Bronchial epithelial cell (primary cell): ENCODE measurements around the gene MTHFSD. TPM values are rescaled to one million over a fixed set of nuclear protein-coding genes. Genes with fewer than 3 reads are reported as not detected.

Source experiments
- DNase-seq: peaks from one replicate; pipeline ENCODE4 v3.0.0-alpha.2; 2010; ENCODE audit warnings: low read depth
- FAIRE-seq: peaks from 2 replicates; lab custom pipeline; 2011; peaks lifted over from hg19 to GRCh38; lab: Jason Lieb, UNC
- H3K27me3 ChIP-seq: 2 replicates; pipeline ENCODE4 v1.5.1; 2011; ENCODE audit warnings: low read length; ENCODE audit not compliant: control insufficient read depth, insufficient read depth
- H3K36me3 ChIP-seq: 2 replicates; pipeline ENCODE4 v1.5.1; 2011; ENCODE audit warnings: low read length; ENCODE audit not compliant: control insufficient read depth, insufficient read depth
- H3K4me3 ChIP-seq: 2 replicates; pipeline ENCODE4 v1.5.1; 2011; ENCODE audit warnings: mild to moderate bottlenecking, low read depth, low read length, control low read depth
- total RNA-seq: library from RNA; depleted of rRNA; stranded (reverse); fragments of >200 nt; gene quantifications from 2 replicates; pipeline ENCODE4 v1.2.1, GENCODE V29; 2014
- TF ChIP-seq, protein P1 (sequence below): IDR thresholded peaks from 2 replicates; pipeline ENCODE4 v1.5.1; 2011; ENCODE audit warnings: mild to moderate bottlenecking, moderate library complexity, low read length, control low read depth, inconsistent platforms; ENCODE audit not compliant: insufficient read depth, severe bottlenecking

MTHFSD gene
- total RNA-seq, 1 donor from 2014 or later = 13.2 TPM

DNA sequence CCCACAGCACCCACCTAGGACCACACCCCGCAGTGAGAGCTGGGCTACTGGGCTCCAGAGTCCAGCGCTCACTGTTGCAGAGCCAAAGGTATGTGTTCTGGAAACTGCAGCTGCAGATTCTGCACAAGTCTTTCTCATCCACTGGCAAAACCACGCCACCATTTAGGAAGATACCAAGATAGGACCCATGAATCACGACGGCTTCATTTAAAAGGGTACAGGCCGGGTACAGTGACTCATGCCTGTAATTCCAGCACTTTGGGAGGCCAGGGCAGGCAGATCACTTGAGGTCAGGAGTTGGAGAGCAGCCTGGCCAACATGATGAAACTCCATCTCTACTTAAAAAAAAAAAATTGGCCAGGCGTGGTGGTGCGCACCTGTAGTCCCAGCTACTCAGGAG lies 25.9 kb downstream of the MTHFSD start:
- H3K27me3 ChIP-seq = no peaks in the 10 kb centered on the region
- no peaks in the 10 kb centered on the region for H3K36me3 ChIP-seq
- no peak for FAIRE-seq
- TF ChIP-seq, protein P1, sequence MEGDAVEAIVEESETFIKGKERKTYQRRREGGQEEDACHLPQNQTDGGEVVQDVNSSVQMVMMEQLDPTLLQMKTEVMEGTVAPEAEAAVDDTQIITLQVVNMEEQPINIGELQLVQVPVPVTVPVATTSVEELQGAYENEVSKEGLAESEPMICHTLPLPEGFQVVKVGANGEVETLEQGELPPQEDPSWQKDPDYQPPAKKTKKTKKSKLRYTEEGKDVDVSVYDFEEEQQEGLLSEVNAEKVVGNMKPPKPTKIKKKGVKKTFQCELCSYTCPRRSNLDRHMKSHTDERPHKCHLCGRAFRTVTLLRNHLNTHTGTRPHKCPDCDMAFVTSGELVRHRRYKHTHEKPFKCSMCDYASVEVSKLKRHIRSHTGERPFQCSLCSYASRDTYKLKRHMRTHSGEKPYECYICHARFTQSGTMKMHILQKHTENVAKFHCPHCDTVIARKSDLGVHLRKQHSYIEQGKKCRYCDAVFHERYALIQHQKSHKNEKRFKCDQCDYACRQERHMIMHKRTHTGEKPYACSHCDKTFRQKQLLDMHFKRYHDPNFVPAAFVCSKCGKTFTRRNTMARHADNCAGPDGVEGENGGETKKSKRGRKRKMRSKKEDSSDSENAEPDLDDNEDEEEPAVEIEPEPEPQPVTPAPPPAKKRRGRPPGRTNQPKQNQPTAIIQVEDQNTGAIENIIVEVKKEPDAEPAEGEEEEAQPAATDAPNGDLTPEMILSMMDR = no peak
- no peak overlapping the region for H3K4me3 ChIP-seq
- no peak for DNase-seq

DNA sequence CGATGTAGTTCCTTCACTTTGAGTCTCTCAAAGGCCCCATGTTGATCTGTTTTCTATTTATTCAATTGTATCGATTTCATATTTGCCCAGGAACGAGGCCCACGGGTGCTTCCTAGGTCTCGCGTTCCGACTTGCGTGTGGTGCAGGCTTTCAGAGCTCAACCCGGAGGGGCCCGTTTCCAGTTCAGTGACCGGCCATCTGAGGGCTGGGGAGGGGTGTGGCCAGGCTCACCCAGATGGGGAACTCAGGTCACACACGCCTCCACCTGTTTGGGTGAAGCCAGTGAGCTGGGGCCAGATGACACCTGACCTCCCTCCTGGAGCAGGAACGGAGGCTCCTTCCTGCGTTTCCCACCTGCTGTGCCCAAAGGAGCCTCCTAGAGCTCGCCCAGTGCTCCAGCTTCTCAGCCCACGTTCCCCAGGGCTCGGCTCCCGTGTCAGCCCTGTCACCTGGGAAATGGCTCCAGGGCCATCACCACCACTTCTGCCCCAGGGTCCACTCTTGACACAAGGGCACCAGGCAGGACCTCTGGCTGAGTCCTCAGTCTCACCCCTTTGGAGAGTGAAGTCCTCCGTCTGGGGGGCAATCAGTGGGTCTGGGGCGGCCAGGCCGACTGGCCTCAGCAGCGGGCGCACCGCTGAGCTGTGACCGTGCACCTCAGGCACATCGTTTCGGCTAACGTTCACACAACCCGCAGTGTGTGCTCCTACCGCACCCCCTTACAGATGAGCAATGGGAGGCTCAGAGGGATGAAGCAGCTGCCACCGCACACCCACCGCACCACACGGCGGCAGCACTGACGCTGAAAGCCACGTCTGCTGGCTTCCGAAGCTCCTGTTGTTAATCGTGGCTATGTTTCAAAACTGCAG lies 26.7 kb downstream of the MTHFSD start:
- no peaks in the 10 kb centered on the region for H3K36me3 ChIP-seq
- H3K27me3 ChIP-seq = no peaks in the 10 kb centered on the region
- DNase-seq (no peak), FAIRE-seq (no peak)
- no peak overlapping the region for H3K4me3 ChIP-seq
- TF ChIP-seq, protein P1 = no peak

DNA sequence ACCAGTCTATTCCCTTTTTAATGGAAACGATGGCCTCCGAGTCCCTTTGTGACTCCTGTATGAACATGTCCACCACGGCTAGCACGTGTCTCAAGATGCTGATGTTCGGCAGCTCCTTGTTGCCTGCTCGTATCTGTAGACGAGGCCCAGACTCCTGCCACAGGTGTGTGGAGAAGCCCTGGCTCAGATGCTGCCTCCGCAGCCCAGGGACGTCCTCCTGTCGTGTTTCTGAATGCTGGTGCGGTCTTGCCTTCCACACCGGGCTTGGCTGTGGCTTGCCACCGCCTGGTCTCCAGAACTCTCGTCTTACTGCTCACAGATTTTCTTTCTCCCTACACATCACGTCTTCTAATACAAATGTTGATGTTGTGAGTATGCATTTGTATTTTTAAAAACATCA lies 27.7 kb downstream of the MTHFSD start:
- TF ChIP-seq, protein P1 = no peak
- no peaks in the 10 kb centered on the region for H3K27me3 ChIP-seq
- H3K4me3 ChIP-seq = no peak overlapping the region
- no peak for FAIRE-seq
- no peaks in the 10 kb centered on the region for H3K36me3 ChIP-seq
- DNase-seq = no peak

DNA sequence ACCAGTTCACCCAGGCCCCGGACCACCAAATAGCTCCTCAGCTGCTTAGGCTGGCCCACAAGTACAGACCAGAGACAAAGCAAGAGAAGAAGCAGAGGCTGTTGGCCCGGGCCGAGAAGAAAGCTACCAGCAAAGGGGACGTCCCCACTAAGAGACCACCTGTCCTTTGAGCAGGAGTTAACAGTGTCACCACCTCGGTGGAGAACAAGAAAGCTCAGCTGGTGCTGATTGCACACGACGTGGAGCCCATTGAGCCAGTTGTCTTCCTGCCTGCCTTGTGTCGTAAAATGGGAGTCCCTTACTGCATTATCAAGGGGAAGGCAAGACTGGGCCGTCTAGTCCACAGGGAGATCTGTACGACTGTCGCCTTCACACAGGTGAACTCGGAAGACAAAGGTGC lies 29.3 kb downstream of the MTHFSD start:
- DNase-seq = no peak
- peaks cover 5% of the 10 kb centered on the region for H3K27me3 ChIP-seq
- FAIRE-seq = no peak
- no peak overlapping the region for H3K4me3 ChIP-seq
- H3K36me3 ChIP-seq = no peaks in the 10 kb centered on the region
- TF ChIP-seq, protein P1 = no peak

DNA sequence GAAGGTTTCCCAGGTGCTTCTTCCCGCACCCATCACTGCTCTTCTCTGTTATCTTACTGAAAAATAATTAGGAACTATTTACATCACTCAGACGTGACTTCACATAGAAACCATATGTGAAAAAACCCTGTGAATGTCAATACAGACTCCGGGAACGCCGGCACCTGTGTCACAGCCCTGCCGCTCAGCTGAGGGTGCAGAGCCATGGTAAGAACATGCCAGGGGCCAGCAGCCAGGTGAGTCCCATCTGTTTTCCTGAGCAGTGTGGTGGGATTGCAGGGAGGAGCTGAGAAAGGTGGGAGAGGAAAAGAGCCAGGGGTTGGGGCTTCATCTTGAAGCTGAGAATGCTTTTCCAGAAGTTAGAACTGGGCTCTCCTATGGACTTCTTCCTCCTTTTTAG lies 31.0 kb downstream of the MTHFSD start:
- TF ChIP-seq, protein P1 = no peak
- no peaks in the 10 kb centered on the region for H3K36me3 ChIP-seq
- H3K27me3 ChIP-seq = peaks cover 7% of the 10 kb centered on the region
- H3K4me3 ChIP-seq = no peak overlapping the region
- FAIRE-seq (no peak), DNase-seq (no peak)
